HCT116 (cell line): ENCODE results near the gene VPS4B.

Experiments used
- CEBPB ChIP-seq: IDR thresholded peaks from 2 replicates; pipeline ENCODE4 v1.6.1; 2012; ENCODE audit warnings: low read depth
- CTCF ChIP-seq, 3 experiments: fragments of 200-600 bp in 1 of 3; sonication (generic) in 1 of 3; IDR thresholded peaks in 2 of 3; conservative IDR thresholded peaks in 1 of 3; 2 replicates each; pipeline ENCODE4 v1.5.1; 2012 to 2017; ENCODE audit warnings: low read depth in 2 of 3, low read length in 2 of 3, antibody characterized with exemption in 1 of 3, borderline replicate concordance in 1 of 3, control low read depth in 1 of 3, mild to moderate bottlenecking in 1 of 3, mixed read lengths in 1 of 3, mixed run types in 1 of 3, moderate library complexity in 1 of 3; ENCODE audit not compliant: insufficient read depth in 1 of 3
- EGR1 ChIP-seq: IDR thresholded peaks from 2 replicates; pipeline ENCODE4 v1.6.1; 2012; ENCODE audit warnings: low read depth
- EZH2 ChIP-seq: fragments of 200-600 bp; sonication (generic); IDR thresholded peaks from 2 replicates; pipeline ENCODE4 v1.6.1; 2017; ENCODE audit warnings: antibody characterized with exemption, mixed run types
- JUND ChIP-seq: IDR thresholded peaks from 2 replicates; pipeline ENCODE4 v1.6.1; 2012
- POLR2A ChIP-seq: IDR thresholded peaks from 2 replicates; pipeline ENCODE4 v1.7.0; 2011; ENCODE audit warnings: borderline replicate concordance; ENCODE audit not compliant: insufficient read depth, insufficient read length; ENCODE audit errors: extremely low read depth
- RAD21 ChIP-seq: IDR thresholded peaks from 2 replicates; pipeline ENCODE4 v1.6.1; 2012; ENCODE audit warnings: low read depth, mild to moderate bottlenecking
- SP1 ChIP-seq: IDR thresholded peaks from 2 replicates; pipeline ENCODE4 v1.6.1; 2012; ENCODE audit warnings: low read depth
- SRF ChIP-seq: IDR thresholded peaks from 2 replicates; pipeline ENCODE4 v1.6.1; 2012; ENCODE audit warnings: low read depth
- ZNF274 ChIP-seq: fragments of 200-500 bp; sonication (Bioruptor generic); IDR thresholded peaks from 2 replicates; pipeline ENCODE4 v1.6.1; 2014; ENCODE audit warnings: mild to moderate bottlenecking, low read depth, low read length, inconsistent platforms
- TF ChIP-seq, protein P1 (sequence below): IDR thresholded peaks from 2 replicates; pipeline ENCODE4 v1.6.1; 2012; ENCODE audit warnings: low read depth

DNA sequence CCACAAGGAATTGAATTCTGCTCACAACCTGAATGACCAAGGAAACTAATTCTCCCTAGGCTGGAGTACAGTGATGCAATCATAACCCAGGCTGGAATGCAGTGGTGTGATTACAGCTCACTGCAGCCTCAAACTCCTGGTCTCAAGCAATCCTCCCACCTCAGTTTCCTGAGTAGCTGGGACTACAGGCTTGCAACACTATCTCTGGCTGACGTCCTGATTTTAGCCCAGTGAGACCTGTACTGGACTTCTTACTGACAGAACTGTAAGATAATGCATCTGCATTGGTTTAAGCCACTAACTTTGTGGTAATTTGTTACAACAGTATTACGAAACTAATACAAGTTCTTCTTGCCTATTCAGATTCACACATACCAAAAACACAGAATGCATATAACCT is 45.7 kb downstream of the VPS4B start:
- TF ChIP-seq POLR2A, result no peak
- TF ChIP-seq JUND, result no peak
- no peak for TF ChIP-seq EGR1
- no peak for TF ChIP-seq SP1
- TF ChIP-seq CTCF (IDR thresholded peaks at IDR 0.05 in 2 of 3, conservative IDR thresholded peaks at IDR 0.05 in 1 of 3; ENCODE audit: borderline replicate concordance in 1 of 3, insufficient read depth in 1 of 3, low read depth in 2 of 3, low read length in 2 of 3), result no peak
- no peak for TF ChIP-seq EZH2
- no peak for TF ChIP-seq SRF
- TF ChIP-seq CEBPB, result no peak
- TF ChIP-seq ZNF274, result no peak
- TF ChIP-seq RAD21, result no peak
- TF ChIP-seq, protein P1, sequence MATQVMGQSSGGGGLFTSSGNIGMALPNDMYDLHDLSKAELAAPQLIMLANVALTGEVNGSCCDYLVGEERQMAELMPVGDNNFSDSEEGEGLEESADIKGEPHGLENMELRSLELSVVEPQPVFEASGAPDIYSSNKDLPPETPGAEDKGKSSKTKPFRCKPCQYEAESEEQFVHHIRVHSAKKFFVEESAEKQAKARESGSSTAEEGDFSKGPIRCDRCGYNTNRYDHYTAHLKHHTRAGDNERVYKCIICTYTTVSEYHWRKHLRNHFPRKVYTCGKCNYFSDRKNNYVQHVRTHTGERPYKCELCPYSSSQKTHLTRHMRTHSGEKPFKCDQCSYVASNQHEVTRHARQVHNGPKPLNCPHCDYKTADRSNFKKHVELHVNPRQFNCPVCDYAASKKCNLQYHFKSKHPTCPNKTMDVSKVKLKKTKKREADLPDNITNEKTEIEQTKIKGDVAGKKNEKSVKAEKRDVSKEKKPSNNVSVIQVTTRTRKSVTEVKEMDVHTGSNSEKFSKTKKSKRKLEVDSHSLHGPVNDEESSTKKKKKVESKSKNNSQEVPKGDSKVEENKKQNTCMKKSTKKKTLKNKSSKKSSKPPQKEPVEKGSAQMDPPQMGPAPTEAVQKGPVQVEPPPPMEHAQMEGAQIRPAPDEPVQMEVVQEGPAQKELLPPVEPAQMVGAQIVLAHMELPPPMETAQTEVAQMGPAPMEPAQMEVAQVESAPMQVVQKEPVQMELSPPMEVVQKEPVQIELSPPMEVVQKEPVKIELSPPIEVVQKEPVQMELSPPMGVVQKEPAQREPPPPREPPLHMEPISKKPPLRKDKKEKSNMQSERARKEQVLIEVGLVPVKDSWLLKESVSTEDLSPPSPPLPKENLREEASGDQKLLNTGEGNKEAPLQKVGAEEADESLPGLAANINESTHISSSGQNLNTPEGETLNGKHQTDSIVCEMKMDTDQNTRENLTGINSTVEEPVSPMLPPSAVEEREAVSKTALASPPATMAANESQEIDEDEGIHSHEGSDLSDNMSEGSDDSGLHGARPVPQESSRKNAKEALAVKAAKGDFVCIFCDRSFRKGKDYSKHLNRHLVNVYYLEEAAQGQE, result no peak
